NK-92 (cell line): Measurements from ENCODE around the gene NPAP1.
"Not testable (repeated sequence)": the region's sequence is repeated elsewhere in the genome, so short reads cannot be mapped to it uniquely, and the experiment has no call there.

Experiments
- DNase-seq: peaks from one replicate; lab custom pipeline; 2025; ENCODE audit not compliant: unreplicated experiment; lab: John Stamatoyannopoulos, UW

The NPAP1 gene, protein sequence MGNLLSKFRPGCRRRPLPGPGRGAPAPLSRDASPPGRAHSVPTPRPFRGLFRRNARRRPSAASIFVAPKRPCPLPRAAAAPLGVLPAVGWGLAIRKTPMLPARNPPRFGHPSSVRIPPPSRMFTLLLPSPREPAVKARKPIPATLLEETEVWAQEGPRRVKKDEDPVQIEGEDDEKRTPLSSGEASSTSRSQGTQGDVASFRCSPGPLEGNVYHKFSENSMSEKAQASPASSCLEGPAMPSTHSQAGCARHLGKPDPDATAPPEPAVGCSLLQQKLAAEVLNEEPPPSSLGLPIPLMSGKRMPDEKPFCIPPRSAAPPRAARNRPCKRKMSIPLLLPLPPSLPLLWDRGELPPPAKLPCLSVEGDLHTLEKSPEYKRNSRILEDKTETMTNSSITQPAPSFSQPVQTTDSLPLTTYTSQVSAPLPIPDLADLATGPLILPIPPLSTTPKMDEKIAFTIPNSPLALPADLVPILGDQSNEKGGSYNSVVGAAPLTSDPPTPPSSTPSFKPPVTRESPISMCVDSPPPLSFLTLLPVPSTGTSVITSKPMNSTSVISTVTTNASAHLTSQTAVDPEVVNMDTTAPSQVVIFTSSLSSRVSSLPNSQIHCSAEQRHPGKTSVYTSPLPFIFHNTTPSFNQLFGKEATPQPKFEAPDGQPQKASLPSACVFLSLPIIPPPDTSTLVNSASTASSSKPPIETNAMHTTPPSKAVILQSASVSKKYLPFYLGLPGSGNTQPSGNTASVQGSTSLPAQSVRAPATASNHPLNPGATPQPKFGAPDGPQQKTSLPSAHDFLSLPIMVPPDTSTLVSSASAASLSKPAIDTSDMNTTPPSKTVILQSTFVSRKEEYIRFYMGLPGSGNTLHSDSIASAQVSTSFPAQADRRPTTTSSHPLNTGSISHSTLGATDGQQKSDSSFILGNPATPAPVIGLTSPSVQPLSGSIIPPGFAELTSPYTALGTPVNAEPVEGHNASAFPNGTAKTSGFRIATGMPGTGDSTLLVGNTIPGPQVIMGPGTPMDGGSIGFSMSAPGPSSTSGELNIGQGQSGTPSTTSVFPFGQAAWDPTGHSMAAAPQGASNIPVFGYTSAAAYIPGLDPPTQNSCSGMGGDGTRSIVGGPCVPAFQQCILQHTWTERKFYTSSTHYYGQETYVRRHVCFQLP

DNA sequence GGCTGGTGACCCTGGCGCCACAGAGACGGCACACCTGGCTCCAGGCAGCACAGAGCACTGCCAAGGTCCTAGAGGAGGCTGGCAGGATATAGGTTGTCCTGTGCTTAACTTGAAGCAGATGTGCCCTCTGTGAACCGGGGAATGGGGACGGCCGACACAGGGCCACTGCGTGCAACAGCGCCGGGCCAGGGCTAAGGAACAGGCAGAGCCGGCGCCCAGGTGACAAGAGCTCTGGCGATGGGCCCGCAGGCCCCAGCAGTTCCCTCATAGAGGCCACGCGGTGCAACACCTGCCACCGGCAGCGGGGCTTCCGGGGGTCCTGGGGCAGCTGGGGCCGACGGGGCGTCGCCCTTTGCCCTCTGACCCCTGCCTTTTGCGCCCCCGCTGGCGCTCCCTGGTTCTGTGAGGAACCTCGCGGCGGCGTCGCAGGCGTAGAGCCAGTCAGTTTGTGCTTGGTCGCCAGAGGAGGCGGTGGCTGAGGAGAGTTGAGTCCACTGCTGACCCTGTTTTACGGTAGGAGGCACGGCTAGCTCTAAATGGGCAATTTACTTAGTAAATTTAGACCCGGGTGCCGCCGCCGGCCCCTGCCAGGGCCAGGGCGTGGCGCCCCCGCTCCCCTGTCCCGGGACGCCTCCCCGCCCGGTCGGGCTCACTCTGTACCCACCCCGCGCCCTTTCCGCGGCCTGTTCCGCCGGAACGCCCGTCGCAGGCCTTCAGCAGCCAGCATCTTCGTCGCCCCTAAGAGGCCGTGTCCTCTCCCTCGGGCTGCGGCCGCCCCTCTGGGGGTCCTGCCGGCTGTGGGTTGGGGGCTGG is at the start of gene NPAP1:
Gene NPAP1 (plus strand): TSS at position 444 of the 813 bp plus-strand sequence. CDS start 93 bp downstream, at position 537.
- DNase-seq = no peak

DNA sequence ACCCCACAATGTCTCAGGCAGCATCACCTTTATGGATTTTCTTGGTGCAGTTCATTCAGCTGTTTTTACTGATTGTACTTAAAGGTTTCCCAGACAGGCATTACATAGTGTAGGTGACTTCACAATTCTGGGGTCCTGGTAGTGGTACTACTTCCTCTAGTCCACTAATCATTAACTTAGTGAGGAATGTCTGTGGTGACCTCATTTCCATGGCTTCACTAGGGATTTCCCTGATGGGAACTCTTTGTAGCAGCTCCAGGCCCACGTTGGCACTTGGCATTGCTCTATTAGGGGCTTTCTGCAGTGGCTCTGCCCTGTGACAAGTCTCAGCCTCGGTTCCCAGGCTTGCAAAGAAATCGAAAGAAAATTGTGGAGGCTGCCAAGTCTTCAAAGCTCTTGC is 48.1 kb upstream of the NPAP1 start:
- no peak for DNase-seq

DNA sequence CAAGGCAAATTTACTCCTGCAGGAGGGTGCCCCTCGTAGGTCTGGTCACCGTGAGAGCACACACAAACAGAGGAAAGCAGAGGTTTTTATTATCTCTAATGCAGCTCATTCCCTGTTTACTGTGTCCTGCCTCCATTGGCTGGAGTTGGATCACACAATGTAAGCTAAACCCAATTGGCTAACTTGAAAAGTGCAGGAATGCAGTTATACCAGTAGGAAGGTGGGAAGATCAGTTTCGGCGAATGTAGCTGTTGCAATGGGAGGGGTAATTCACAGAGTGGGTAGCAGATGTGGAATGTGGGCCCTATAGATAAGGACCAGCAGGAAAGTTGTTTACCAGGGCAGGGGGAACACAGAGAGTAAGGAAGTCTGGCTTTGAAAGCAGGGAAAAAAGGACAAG is 42.5 kb upstream of the NPAP1 start:
- no peak for DNase-seq

DNA sequence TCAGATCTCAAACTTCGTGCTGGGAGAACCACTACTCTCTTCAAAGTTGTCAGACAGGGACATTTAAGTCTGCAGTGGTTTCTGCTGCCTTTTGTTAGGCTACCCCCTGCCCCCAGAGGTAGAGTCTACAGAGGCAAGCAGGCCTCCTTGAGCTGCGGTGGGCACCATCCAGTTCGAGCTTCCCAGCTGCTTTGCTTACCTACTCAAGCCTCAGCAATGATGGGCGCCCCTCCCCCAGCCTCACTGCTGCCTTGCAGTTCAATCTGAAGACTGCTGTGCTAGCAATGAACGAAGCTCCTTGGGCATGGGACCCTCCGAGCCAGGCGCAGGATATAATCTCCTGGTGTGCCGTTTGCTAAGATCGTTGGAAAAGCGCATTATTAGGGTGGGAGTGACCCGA is 36.2 kb upstream of the NPAP1 start:
- not testable (repeated sequence) for DNase-seq

DNA sequence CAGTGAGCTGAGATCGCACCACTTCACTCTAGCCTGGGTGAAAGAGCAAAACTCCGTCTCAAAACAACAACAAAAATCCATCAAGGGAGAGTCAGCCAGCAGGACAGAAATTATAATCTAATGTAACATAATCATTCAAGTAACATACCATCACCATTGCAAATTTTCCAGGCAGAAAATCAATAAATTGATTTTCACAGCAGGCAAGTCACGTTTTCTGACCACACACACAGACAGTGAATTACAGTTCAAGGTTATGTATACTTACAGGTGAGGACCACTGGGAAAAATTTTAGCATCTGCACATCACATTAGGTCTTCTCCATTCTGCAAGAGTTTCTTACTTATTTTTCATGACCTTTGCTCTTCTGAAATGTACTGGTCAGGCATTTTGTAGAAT is 29.9 kb upstream of the NPAP1 start:
- DNase-seq = no peak

DNA sequence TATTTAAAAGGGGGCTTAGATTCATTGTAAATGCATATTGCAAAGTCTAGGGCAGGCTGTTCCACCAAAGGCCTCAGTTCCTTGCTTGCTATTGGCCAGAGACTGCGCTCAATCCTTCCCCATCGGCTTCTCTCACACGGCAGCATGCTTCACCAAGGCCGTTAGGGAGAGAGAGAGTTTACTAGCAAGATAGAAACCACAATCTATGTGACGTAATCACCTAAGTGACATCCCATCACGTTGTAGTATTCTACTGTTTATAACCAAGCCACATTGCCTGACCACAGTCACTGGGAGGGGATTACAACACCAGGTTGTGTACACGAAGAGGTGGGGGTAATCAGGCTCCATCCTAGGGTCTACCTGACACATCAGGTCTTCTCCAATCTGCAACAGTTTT is 16.0 kb upstream of the NPAP1 start:
- DNase-seq = no peak

DNA sequence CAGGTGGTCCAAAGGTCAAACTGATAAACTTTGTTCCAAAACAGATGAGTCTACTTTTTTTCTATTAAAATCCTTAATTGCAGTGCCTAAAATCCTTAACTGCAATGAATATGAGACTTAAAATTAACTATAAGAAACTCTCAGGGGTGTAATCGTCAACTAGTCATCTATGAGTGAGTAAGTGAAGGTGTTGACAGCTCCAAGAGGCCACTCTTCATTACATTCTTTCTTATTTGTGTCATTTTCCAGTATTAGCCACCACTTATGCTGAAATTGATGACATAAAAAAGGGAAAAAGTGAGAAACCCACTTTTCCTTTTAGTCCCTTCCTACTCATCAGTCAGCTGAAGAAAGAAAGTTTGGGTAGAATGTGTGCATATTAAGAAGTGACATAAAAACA is 12.6 kb upstream of the NPAP1 start:
- no peak for DNase-seq

DNA sequence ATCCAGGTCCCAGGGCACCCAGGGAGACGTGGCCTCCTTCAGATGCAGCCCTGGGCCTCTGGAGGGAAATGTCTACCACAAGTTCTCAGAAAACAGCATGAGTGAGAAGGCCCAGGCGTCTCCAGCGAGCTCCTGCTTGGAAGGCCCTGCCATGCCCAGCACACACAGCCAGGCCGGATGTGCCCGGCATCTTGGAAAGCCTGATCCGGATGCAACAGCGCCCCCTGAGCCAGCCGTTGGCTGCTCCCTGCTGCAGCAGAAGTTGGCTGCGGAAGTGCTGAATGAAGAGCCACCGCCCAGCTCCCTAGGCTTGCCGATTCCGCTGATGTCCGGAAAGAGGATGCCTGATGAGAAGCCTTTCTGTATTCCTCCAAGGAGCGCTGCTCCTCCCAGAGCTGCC is 856 bp downstream of the NPAP1 start:
- DNase-seq = no peak

DNA sequence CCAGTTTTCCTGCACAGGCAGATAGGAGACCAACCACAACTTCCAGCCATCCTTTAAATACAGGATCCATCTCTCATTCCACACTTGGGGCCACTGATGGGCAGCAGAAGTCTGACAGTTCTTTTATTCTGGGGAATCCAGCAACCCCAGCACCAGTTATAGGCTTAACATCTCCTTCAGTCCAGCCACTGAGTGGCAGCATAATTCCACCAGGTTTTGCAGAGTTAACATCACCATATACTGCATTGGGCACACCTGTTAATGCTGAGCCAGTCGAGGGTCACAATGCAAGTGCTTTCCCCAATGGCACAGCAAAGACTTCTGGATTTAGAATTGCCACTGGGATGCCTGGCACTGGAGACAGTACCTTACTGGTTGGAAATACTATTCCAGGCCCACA is 2.9 kb downstream of the NPAP1 start:
- no peak for DNase-seq

DNA sequence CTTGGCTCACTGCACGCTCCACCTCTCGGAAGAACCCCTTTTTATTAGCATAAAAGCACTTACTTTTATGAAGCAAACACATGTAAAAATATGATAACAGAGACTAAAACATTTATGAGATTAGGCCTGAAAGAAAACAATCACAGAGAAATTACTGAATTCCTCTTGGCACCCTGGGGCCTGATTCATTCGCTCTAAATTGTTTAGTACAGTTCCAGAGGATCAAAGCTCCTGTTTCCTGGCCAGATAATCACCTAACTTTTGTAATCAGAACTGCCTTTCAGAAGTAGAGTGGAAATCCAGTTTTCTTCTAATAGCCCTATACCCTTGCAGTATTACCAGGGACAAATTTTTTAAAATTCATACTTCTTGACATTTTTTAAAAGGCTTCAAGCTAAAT is 6.4 kb downstream of the NPAP1 start:
- DNase-seq = no peak

DNA sequence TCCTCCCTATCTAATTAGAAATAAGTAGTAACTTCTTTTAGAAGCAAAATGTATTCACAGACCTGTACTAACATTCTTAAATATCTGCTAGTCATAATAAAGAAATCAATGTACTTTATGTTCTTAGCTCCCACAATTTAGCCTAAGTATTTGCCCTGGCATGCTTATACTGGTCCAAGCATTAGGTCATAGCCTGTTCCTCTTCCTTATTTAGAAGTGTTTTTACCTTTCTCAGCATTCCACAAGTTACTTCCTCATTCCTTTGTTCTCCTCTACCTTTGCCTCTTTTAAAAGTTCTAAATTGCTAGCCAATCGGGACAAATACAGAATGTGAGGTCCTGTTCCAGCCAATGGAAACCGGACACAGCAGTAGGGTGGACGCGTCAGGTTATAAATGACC is 7.3 kb downstream of the NPAP1 start:
- not testable (repeated sequence) for DNase-seq

DNA sequence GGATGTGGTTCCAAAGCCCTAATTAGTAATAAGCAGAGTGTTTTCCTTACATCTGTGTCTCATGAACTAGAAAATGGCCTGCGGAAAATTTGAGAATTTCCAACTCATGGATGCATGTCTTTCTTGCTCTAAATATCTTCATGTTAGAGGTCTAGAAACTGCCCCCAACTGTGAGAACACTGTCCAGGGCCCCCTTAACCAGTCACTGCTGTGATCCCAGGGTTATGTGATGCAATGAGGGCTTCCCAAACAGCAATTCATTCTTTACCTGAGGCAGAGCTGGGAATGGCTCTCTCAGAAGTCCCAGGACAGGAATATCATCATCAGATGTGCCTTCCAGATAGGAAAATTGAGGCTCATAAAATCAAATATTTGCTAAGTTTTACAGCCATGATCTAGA is 8.2 kb downstream of the NPAP1 start:
- no peak for DNase-seq

DNA sequence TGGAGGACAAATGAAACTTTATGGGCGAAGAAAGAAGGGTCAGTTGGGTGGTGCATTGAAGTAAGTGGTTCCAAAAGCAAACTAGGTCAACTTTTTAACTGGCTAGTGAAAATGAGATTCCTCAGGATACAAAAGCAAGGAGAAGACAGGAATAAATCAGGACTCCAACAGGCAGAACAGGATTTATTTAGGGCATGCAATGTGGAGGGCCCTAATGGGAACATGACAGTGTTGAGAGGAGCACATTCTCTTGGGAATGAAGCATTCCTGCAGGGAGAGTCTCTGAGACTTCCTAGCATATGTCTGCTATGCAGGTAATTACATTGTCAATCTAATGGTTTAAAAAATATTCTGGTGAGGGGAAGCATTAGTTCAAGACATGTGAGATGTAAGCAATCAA is 8.7 kb downstream of the NPAP1 start:
- no peak for DNase-seq

DNA sequence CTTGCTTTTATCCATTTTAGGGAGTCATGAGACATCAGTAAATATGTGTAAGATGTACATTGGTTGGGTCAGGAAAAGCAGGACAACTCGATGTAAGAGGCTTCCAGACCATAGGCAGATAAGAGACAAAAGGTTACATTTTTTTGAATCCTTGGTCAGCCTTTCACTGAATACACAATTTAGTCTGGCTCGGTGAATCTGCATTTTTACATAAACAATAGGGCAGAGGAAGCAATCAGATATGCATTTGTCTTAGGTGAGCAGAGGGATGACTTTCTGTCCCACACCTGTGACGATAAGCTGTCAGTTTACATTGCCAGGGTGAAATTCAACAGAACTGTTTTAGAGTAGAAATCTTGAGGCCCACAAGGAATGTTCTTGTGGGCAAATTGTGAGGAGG is 20.6 kb downstream of the NPAP1 start:
- DNase-seq = no peak

DNA sequence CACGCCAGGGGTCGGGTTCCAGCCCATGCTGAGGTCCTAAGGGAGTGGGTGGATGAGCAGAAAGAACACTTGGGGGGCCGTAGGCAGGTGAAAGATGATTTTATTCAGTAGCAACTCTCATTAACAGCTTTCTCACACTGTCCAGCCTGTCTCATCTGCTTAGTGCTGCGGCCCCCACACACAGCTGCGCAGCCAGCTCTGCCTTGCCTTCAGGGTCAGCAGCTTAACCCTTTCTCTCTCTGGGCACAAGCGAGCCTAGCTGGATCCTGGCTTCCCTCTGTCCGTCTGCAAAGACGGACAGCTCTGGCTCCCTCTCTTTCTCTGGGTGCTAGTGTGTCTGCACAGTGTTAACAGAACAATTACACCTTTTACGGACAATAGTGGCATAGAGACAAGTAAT is 21.3 kb downstream of the NPAP1 start:
- no peak for DNase-seq

DNA sequence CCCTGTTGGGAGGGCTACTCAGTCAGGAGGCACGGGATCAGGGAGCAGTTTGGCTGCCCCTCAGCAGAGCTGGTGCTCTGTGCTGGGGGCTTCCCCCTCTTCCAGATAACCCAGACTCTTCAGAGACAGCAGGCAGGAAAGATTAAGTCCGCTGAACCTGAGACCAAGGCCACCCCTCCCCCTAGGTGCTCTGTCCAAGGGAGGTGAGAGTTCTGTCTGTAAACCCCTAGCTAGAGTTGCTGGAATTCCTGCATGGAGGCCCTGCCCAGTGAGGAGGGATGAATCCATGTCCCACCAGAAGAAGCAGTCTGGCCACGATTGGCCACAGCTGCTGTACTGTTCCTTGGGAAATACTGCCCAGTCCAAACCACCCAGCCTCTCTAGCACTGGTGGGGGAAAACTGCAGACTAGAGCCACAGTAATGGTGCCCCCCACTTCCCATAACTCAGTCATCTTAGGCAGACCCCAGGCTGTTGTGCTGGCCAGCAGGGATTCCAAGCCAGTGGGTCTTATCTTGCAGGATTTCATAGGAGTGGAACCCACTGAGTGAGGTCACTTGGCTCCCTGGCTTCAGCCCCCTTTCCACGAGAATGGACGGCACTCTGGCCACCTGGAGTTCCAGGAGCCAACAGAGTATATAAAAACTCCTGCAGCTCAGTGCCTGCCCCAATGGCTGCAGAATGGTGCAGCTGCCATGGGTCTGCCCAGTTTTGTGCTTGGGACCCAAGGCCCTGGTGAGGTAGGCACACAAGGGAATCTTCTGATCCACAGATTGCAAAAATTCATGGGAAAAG is 42.9 kb downstream of the NPAP1 start:
- DNase-seq = no peak

DNA sequence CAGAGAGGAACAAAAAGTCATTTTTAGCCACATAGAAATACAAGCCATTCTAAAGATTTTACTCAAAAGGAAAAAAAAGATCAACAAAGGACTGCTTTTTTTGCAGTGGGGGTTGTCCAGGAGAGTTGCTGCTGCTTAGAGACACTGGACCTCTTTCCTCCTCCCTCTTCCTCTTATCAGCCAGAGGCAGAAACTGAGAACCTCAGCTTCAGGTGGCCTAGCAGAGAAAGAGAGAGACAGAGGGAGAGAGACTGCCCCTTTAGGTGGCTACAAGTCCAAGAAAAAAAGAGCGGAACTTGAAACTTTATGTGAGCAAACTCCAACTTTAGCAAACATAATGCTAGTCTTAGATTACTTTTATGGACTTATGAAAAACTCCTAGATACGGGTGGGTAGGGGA is 54.2 kb downstream of the NPAP1 start:
- no peak for DNase-seq
